ENCODE results near the gene NOSTRIN.
"Not testable (repeated sequence)": the region's sequence is repeated elsewhere in the genome, so short reads cannot be mapped to it uniquely, and the experiment has no call there.

The NOSTRIN gene

DNA sequence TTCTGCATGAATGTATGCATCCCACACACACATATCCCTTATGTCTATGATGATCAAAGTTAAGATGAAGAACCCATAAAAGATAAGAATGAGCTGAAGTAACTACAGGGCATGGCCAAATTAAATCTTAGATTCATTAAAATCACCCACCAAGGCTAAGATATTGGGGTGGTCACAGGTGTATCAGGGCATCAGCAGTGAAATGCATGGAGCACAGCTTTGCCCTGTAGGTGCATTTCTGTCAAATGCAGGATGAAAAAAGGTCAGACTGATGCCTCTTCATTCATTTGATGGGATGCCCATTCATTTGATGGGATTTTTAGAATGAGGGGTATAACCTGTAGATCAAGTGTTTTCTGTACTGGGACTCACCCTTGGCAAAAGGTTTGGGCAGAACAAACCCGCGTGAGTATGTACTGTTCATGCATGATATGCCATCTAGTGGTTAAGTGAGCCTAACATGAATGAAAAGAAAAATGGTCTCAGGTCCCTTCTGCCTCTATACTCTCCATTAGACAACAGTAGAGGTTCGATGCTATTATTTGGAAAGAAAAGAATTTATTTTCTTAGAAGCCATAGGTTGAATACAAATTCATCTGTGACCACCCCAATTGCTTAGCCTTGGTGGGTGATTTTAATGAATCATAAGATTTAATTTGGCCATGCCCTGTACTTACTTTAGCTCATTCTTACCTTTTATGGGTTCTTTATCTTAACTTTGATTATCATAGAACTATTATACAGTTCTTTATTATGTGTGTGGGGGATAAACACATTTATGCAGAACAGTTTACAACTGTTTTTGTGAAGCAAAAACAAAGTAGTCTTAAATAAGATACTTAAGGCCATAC is 43.2 kb upstream of the NOSTRIN start:
- no peaks in the 10 kb centered on the region for H3F3A ChIP-seq (ENCODE audit: insufficient read depth, low read length)
- no peaks in the 10 kb centered on the region for H3K4me1 ChIP-seq (ENCODE audit: low read length)
- H3K9ac ChIP-seq (ENCODE audit: low read length): no peak overlapping the region
- no peaks in the 10 kb centered on the region for H4K20me1 ChIP-seq (ENCODE audit: insufficient read depth, low read length)
- DNase-seq: peak; percentile 51
- no peak overlapping the region for H3K4me3 ChIP-seq (ENCODE audit: low read length)
- H3K4me2 ChIP-seq (ENCODE audit: low read depth, low read length): no peak overlapping the region
- H3K79me2 ChIP-seq (ENCODE audit: low read length): no peaks in the 10 kb centered on the region
- no peak for TF ChIP-seq EZH2 (optimal IDR thresholded peaks at IDR 0.05; ENCODE audit: low read depth, low read length)
- TF ChIP-seq, protein P1, sequence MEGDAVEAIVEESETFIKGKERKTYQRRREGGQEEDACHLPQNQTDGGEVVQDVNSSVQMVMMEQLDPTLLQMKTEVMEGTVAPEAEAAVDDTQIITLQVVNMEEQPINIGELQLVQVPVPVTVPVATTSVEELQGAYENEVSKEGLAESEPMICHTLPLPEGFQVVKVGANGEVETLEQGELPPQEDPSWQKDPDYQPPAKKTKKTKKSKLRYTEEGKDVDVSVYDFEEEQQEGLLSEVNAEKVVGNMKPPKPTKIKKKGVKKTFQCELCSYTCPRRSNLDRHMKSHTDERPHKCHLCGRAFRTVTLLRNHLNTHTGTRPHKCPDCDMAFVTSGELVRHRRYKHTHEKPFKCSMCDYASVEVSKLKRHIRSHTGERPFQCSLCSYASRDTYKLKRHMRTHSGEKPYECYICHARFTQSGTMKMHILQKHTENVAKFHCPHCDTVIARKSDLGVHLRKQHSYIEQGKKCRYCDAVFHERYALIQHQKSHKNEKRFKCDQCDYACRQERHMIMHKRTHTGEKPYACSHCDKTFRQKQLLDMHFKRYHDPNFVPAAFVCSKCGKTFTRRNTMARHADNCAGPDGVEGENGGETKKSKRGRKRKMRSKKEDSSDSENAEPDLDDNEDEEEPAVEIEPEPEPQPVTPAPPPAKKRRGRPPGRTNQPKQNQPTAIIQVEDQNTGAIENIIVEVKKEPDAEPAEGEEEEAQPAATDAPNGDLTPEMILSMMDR (IDR thresholded peaks at IDR 0.05; ENCODE audit: low read length): peak; percentile 57
- TF ChIP-seq EZH2phosphoT487 (IDR thresholded peaks at IDR 0.05; ENCODE audit: low read length): no peak
- H2AFZ ChIP-seq (ENCODE audit: low read length): no peak overlapping the region
- H3K9me2 ChIP-seq (replicated peaks; ENCODE audit: insufficient read depth, low read length): no peaks in the 10 kb centered on the region
- no peaks in the 10 kb centered on the region for H3K9me3 ChIP-seq (replicated peaks; ENCODE audit: insufficient read depth, low read length)
- H3K27ac ChIP-seq (ENCODE audit: low read length): no peak overlapping the region
- no peaks in the 10 kb centered on the region for H3K27me3 ChIP-seq (replicated peaks; ENCODE audit: insufficient read depth, low read length)
- H3K36me3 ChIP-seq (replicated peaks; ENCODE audit: insufficient read depth, low read length): no peaks in the 10 kb centered on the region

DNA sequence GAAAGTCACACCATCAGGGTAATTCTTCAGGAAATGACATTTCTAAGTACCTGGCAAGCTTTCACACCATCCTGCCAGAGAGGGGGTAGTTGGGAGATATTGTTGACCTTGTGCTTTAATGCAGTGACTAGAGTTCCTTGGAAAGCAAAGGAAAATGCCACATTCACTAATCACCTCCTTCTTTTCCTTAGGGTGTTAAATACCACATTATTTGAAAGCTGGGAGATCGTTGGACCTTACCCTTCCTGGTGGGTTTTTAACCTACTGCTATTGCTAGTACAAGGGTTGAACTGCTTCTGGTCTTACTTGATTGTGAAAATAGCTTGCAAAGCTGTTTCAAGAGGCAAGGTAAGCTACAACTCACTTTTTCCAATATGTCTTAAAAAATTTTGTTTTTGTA is 37.0 kb upstream of the NOSTRIN start:
- Histone ChIP-seq H3K9me2 (replicated peaks; ENCODE audit: insufficient read depth, low read length) (no peaks in the 10 kb centered on the region), H3K27me3 (replicated peaks; ENCODE audit: insufficient read depth, low read length) (no peaks in the 10 kb centered on the region), H3K79me2 (ENCODE audit: low read length) (no peaks in the 10 kb centered on the region), H3K4me1 (ENCODE audit: low read length) (no peaks in the 10 kb centered on the region), H3K27ac (ENCODE audit: low read length) (no peak overlapping the region), H3K36me3 (replicated peaks; ENCODE audit: insufficient read depth, low read length) (no peaks in the 10 kb centered on the region), H3K9me3 (replicated peaks; ENCODE audit: insufficient read depth, low read length) (no peaks in the 10 kb centered on the region), H3K4me3 (ENCODE audit: low read length) (no peak overlapping the region), H2AFZ (ENCODE audit: low read length) (no peak overlapping the region), H3K9ac (ENCODE audit: low read length) (no peak overlapping the region), H4K20me1 (ENCODE audit: insufficient read depth, low read length) (no peaks in the 10 kb centered on the region), H3F3A (ENCODE audit: insufficient read depth, low read length) (no peaks in the 10 kb centered on the region), H3K4me2 (ENCODE audit: low read depth, low read length) (no peak overlapping the region)
- no peak for TF ChIP-seq EZH2phosphoT487 (IDR thresholded peaks at IDR 0.05; ENCODE audit: low read length)
- no peak for DNase-seq

DNA sequence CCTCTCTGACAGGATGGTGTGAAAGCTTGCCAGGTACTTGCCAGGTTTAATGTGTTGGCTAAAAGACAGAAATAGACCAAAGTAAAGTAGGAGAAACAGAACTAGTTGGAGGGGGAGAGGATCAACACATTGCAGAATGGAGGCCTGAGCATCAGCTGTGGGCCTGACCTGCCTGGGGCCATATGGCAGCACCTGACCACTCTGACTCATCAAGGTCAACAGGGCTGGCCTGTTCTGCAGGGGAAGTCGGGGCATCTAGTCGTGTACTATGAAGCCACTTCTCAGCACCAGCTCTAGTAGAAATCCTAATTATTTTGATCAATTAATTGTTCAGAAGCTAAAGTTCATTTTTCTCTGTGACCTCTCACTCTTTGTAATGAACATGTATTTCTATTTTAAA is 35.8 kb upstream of the NOSTRIN start:
- Histone ChIP-seq H3K36me3 (replicated peaks; ENCODE audit: insufficient read depth, low read length) (no peaks in the 10 kb centered on the region), H3K9me3 (replicated peaks; ENCODE audit: insufficient read depth, low read length) (no peaks in the 10 kb centered on the region), H3K9ac (ENCODE audit: low read length) (no peak overlapping the region), H3K4me3 (ENCODE audit: low read length) (no peak overlapping the region), H3F3A (ENCODE audit: insufficient read depth, low read length) (no peaks in the 10 kb centered on the region), H4K20me1 (ENCODE audit: insufficient read depth, low read length) (no peaks in the 10 kb centered on the region), H3K4me1 (ENCODE audit: low read length) (no peaks in the 10 kb centered on the region), H2AFZ (ENCODE audit: low read length) (no peak overlapping the region), H3K27ac (ENCODE audit: low read length) (no peak overlapping the region), H3K4me2 (ENCODE audit: low read depth, low read length) (no peak overlapping the region), H3K79me2 (ENCODE audit: low read length) (no peaks in the 10 kb centered on the region), H3K9me2 (replicated peaks; ENCODE audit: insufficient read depth, low read length) (no peaks in the 10 kb centered on the region), H3K27me3 (replicated peaks; ENCODE audit: insufficient read depth, low read length) (no peaks in the 10 kb centered on the region)
- no peak for DNase-seq
- TF ChIP-seq EZH2phosphoT487 (IDR thresholded peaks at IDR 0.05; ENCODE audit: low read length) (no peak), EZH2 (optimal IDR thresholded peaks at IDR 0.05; ENCODE audit: low read depth, low read length) (no peak)
- TF ChIP-seq, protein P1 (IDR thresholded peaks at IDR 0.05; ENCODE audit: low read length): no peak

DNA sequence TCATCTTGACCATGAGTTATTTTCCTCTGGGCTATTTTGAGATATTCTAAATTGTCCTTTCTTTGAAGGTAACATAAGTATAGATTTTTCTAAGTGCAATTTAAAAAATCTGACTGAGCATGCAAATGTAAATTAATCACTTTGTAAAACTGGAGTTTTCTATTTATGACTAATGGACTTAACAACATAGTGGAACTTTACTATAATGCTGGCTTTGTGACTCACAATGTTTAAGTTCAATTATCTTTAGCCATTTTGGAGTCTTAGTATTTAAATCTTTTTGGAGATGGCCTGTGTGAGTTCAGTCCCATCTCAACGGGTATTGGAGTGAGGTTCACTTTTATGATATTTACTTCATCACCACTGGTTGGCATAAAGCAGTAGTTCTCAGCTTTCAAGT is 35.2 kb upstream of the NOSTRIN start:
- no peak overlapping the region for H3K27ac ChIP-seq (ENCODE audit: low read length)
- no peaks in the 10 kb centered on the region for H3K9me2 ChIP-seq (replicated peaks; ENCODE audit: insufficient read depth, low read length)
- no peak overlapping the region for H3K9ac ChIP-seq (ENCODE audit: low read length)
- no peak overlapping the region for H3K4me3 ChIP-seq (ENCODE audit: low read length)
- no peak for DNase-seq
- H3K27me3 ChIP-seq (replicated peaks; ENCODE audit: insufficient read depth, low read length): no peaks in the 10 kb centered on the region
- H3K36me3 ChIP-seq (replicated peaks; ENCODE audit: insufficient read depth, low read length): no peaks in the 10 kb centered on the region
- H3K4me2 ChIP-seq (ENCODE audit: low read depth, low read length): no peak overlapping the region
- no peaks in the 10 kb centered on the region for H3K79me2 ChIP-seq (ENCODE audit: low read length)
- H3F3A ChIP-seq (ENCODE audit: insufficient read depth, low read length): no peaks in the 10 kb centered on the region
- TF ChIP-seq EZH2 (optimal IDR thresholded peaks at IDR 0.05; ENCODE audit: low read depth, low read length) (no peak), EZH2phosphoT487 (IDR thresholded peaks at IDR 0.05; ENCODE audit: low read length) (no peak)
- TF ChIP-seq, protein P1 (IDR thresholded peaks at IDR 0.05; ENCODE audit: low read length): no peak
- H3K4me1 ChIP-seq (ENCODE audit: low read length): no peaks in the 10 kb centered on the region
- H4K20me1 ChIP-seq (ENCODE audit: insufficient read depth, low read length): no peaks in the 10 kb centered on the region
- no peaks in the 10 kb centered on the region for H3K9me3 ChIP-seq (replicated peaks; ENCODE audit: insufficient read depth, low read length)
- H2AFZ ChIP-seq (ENCODE audit: low read length): no peak overlapping the region

DNA sequence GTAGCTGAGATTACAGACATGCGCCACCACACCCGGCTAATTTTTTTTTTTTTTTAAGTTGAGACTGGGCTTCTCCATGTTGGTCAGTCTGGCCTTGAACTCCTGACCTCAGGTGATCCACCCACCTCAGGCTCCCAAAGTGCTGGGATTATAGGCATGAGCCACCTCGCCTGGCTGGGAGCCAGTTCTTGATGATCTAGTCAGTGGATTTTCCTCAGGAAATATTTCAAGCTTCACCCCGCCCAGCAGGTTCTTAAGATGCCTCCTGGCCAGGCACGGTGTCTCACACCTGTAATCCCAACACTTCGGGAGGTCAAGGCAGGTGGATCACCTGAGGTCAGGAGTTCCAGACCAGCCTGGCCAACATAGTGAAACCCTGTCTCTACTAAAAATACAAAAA is 34.1 kb upstream of the NOSTRIN start:
- H3F3A ChIP-seq (ENCODE audit: insufficient read depth, low read length); H4K20me1 ChIP-seq (ENCODE audit: insufficient read depth, low read length); DNase-seq; H3K4me2 ChIP-seq (ENCODE audit: low read depth, low read length); H3K4me3 ChIP-seq (ENCODE audit: low read length); H3K9me3 ChIP-seq (replicated peaks; ENCODE audit: insufficient read depth, low read length); H3K9me2 ChIP-seq (replicated peaks; ENCODE audit: insufficient read depth, low read length); H3K36me3 ChIP-seq (replicated peaks; ENCODE audit: insufficient read depth, low read length); H3K9ac ChIP-seq (ENCODE audit: low read length); H2AFZ ChIP-seq (ENCODE audit: low read length); H3K27me3 ChIP-seq (replicated peaks; ENCODE audit: insufficient read depth, low read length); H3K79me2 ChIP-seq (ENCODE audit: low read length); H3K27ac ChIP-seq (ENCODE audit: low read length); H3K4me1 ChIP-seq (ENCODE audit: low read length): not testable (repeated sequence)

Measured in MM.1S (cell line).